HG03175 (cell line): Measurements from ENCODE around the gene ABHD12.

ENCODE experiments used
- ATAC-seq: cut with Tn5 transposase; IDR thresholded peaks from one replicate; pipeline ENCODE4 v1.9.1; 2021; ENCODE audit warnings: mild to moderate bottlenecking, moderate library complexity; ENCODE audit not compliant: unreplicated experiment

Gene ABHD12

DNA sequence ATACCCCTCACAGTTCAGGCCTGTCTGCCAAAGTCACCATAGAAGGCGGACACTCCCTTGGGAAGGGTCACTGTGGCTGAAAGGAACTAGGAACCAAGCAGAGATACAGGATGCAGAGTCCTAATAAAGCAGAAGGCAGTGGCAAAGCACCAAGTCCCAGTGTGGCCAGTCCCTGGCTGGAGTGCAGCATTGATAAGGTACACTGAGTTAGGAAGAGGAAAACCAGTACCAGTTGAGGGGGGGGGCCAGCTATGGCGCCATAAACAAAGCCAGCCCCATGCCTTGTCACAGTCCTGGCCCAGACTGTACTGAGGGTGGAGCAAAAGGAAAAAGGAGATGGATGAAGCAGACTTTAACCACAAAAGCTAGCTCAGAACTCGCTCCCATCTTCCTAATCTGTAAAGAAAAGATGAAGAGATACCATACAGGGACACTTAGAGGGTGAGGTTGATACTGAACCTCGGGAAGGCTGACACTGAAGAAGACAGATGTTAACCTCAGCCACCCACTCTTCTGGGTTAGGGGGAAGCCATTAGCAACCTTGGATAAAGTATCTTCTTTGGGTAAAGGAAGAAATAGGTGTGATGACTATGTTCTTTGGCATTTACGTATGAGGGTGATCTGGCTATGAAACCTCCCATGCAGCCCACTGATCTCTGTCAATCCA is 7.8 kb downstream of the ABHD12 start:
- ATAC-seq, result no peak

DNA sequence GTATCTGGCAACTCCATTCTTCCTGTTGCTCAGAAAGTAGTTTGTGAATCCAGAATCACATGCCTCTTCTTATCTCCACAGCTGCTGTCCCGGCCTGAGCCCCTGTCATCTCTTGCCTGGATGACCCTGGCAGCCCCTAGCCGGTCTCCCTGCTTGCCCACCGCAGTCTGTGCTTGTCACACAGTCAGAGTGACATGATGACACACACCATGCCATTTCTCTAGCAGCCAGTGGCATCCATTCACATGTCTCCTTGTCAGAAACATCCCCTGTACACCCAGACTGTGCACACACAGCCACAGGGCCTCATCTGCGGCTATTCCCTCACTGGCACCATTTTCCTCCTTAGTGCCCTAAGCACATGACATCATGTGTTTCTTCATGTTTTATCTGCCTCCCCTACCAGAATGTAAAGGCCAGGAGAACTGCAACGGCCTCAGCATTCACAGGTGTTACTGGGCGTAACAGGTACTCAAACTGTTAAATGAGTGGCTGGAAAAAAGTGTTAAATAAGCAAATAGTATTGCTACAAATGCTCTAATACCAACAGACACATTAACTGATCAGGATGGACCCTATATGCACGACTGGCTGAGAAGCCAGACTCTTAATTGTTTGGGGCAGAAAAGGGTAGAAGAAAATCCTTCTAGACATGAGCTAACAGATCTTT is 9.6 kb downstream of the ABHD12 start:
- ATAC-seq, result no peak

DNA sequence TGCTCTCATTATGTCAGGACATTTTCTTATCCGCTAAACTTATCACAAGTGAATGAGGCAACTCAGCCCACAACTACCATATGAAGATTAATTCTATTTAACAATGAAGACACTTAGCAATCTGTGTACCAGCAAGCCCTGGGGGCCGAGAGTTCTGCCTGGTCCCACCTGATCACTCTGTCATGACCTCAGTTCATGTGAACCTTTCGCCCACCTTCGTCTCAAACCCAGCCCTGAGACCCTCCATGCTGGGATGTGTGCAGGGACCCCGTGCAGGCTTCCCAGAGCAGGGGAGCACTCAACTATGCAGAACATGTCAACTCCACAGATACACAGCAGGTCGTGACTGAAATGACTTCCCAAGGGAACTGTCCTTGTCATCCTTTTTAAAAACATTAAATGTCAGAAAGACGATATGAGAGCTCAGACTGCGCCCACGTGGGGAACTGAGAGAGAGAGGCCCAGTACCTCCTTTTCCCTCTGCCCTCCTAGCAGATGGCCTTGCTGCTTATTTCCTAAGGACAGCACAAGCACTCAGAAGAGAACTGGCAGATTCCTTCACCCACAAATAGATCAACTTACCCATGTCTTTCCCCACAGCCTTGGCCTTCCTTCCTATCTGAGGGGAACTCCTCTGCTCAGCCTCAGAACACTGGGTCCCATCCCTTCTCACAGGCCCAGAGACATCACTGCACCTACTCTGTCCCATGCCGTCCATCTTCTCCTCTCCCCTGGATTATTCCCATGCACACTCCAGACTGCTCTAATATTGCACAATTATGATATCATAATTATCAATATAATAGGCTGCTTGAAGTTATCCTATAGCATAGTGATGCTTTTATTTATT is 11.5 kb downstream of the ABHD12 start:
- no peak for ATAC-seq

DNA sequence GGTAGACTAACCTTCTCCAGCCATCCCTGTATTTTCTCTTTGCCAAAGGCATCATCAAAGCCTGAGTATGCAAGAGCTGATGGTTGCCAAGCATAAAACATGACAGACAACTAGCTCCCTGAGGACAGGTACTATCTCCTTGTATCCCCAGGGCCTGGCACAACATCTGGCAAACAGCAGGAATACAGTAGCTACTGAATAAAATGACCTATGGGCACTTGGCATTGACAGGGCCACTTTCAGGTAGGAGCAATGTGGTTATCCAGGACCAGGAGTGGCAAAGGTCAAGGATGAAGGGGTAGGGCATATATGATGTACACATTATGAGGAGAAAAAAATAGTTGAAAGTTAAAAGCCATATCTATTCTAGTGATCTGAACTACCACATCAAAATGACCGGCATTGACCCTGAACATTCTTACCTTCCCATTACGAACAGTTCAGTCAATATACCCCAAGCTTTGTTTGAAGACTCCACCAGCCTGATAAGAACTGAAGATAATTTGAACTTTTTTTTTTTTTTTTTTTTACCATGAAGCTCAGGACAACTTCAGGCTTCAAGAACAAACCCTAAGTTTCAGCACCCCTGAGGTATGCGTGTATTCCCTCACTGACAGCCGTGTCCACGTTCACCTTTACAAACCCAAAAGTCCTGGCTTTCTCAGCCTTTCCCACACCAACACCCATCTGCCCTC is 12.3 kb downstream of the ABHD12 start:
- ATAC-seq, result no peak

DNA sequence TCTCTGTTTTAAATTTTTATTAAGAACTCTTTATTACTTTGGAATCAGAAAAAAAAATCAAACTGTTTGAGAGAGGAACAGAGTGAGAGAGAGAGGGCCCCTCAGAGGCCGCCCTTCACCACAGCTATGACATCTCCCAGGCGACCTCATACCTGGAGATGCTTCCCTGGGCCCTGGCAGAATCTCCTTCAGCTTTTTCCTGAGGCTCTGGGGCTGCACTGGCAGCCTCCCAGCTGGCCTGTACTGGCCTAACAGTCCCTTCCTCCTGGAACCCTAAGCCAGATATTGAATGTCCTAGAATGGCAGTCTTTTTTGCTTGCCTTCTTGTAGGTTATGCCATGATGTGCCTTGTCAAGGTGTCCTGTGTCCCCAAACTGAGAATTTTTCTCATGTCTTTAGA is 13.7 kb downstream of the ABHD12 start:
- ATAC-seq, result no peak

DNA sequence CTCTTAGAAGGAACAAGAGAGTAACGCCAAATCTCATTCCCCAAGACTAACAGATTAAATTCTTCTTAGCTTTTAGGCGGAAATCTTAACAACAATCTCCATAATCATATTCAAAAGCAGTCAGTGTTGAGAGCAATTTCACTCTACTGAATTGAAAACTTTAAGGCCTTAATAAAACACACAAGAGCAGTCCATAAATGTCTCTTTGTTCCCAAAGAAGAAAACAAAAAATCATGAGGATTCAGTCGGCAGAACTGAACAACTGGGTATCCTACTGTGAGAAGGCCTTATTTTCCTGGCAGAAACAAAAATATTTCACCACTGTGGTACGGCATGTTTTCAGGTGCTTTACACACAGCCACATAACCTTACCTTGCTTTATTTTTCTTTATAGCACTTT is 14.4 kb downstream of the ABHD12 start:
- ATAC-seq, result no peak

DNA sequence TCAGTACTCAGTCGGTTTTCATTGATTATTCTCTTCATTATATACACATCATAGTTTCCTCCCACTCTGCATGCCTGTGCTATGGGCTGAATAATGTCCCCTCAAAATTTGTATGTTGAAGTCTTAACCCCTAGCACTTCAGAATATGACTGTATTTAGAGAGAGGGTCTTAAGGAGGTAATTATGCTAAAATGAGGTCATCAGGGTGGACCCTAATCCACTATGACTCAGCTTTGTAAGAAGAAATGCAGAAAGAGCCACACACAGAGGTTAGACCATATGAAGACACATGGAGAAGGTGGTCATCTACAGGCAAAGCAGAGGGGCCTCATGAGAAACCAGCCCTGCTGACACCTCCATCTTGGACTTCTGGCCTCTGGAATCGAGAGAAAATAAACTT is 15.8 kb downstream of the ABHD12 start:
- ATAC-seq, result no peak

DNA sequence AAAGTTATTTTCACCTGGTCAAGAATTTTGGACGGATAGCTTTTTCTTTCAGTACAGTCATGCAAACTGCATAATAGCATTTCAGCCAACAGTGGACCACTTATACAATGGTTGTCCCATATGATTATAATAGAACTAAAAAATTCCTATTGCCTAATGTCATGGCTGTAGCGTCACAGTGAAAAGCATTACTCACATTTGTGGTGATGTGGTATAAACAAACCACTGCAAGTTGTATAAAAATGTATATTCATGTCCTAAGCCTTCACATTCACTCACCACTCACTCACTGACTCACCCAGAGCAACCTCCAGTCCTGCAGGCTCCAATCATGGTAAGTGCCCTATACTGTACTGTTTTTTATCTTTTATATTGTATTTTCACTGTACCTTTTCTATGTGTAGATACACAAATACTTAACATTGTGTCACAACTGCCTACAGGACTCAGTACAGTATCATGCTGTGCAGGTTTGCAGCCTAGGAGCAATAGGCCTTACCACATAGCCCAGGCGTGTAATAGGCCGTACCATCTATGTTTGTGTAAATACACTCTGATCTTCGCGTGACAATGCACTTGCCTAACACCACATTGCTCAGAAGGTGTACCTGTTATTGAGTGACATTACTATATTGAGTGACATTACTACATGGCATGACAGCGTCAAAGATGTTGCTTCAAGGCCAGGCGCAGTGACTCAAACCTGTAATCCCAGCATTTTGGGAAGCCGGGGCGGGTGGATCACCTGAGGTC is 17.9 kb downstream of the ABHD12 start:
- no peak for ATAC-seq

DNA sequence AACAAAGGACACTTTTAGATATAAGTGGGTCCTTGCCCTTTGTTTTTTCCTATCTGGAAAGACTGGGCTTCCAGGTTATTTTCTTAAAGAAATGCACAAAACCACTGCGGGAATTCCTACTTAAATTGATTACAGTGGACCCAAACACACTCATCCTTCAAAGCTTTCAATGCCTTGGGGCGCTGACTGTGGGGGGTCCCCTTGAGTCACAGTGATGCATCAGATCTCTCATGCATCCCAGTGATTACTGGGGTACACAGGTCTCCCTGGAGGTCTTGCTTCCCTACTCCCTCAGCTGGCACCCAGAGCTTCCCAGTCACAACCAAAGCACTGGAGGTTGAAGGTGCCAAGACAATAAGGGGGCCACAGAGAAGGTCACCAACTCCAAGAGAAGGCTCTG is 20.7 kb downstream of the ABHD12 start:
- ATAC-seq, result no peak

DNA sequence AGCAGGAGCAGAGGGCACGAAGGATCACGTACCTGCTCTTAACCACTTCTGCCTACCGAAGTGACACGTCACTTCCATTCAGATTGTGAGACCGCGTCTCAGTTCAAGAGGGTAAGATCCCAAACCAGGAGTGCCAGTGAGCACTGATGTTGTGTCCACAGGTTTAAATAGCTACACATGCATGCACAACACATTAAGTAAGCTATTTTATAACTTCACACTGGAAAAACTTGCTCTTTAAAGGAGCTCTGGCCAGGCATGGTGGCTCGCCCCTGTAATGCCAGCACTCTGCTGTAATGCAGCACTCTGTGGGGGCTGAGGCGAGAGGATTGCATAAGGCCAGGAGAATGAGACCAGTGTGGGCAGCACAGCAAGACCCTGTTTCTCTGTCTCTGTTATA is 21.1 kb downstream of the ABHD12 start:
- no peak for ATAC-seq

DNA sequence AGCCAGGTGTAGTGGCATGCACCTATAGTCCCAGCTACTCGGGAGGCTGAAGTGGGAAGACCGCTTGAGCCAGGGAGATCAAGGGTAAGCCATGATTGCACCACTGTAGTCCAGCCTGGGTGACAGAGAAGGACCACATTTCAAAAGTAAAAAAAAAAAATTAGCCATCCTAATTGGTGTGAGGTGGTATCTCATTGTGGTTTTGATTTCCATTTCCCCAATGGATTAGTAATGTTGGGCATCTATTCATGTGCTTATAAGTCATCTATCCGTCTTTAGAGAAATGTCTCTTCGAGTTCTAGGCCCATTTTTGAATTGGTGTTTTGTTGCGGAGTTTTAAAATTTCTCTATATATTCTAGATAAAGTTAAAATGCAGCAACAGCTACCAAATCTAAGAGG is 21.7 kb downstream of the ABHD12 start:
- ATAC-seq, result no peak

DNA sequence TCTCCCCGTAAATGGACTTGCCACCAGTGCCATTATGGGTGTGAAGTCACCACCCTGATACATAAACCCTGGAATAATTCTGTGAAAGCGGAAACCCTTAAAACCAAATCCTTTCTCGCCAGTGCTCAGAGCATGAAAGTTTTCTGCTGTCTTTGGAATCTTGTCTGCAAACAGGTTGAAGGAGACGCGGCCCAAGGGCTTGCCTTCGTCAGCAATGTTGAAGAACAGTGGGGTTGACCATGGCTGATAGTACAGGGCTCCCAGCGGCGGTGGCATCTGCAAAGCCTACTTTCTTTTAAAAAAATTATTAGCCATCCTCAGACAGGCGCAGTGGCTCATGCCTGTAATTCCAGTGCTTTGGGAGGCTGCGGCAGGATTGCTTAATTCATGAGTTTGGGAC is 22.1 kb downstream of the ABHD12 start:
- ATAC-seq, result no peak

DNA sequence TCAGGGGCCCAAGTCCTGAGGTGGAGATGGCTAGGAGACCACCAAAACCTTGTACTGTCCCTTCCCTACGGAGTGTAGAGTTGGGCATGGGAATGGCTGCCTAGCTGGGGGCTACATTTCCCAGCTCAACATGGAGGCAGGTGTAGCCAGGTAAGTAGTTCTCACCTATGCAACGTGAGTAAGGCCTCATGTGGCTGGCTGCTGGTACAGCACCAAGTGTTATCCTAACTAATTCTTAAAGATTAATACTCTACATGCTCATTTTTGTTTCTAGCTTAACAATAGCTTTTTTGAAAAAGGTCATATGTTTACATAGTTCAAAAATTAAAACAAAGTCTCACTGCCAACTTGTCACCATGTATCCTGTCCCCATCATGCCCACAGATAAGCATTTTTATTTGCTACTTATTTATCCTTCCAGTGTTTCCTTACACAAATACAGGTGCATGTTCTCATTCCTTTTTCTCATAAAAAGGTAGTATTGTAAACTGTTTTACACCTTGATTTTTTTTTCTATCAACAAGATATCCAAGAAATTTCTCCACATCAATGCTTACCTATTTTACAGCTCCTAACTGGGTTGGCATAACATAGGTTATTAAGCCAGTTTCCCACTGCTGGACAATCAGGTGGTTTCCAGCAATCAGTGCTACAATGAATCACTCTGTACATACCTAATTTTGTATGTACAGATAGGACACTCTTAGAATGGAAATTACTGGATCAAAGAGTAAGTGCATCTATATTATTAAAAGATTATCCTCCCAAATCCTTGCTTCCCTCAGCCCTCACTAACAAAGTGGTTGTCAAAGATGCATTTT is 25.5 kb downstream of the ABHD12 start:
- no peak for ATAC-seq

DNA sequence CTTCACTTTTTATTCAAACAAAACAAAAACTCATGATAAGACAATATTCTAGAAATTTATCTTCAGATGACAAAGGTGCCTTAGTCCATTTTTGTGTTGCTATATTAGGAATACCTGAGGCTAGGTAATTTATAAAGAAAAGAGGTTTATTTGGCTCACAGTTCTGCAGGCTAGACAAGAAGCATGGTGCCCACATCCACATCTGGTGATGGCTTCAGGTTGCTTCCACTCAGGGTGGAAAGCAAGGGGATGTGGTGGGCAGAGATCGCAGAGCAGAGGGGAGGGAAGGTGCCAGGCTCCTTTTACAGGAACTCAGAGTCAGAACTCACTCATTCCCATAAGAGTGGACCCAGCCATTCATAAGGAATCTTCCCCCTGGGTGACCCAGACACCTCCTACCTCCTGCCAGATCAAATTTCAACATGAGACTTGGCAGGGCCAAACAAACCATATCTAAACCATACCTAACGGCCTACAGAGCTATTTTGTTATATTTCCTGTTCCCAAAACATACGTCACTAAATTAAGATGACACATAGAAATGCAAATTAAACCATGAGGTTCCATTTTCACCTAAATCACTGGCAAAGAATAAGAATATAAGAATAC is 26.4 kb downstream of the ABHD12 start:
- ATAC-seq, result no peak

DNA sequence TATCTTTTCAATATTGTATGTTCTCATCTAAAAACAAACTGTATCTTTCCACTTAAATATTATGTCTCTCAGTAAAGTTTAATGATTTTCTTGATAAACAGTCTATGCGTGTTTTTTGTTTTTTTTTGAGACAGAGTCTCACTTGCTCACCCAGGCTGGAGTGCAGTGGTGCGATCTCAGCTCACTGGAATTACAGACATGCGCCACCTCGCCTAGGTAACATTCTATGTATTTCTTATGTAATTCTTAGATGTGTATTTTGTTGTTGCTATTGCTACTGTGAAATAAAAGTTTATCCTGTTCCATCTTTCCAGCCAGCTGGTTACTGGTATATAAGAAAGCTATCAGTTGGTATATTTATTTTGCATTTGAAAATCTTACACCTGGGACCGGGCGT is 29.4 kb downstream of the ABHD12 start:
- no peak for ATAC-seq

DNA sequence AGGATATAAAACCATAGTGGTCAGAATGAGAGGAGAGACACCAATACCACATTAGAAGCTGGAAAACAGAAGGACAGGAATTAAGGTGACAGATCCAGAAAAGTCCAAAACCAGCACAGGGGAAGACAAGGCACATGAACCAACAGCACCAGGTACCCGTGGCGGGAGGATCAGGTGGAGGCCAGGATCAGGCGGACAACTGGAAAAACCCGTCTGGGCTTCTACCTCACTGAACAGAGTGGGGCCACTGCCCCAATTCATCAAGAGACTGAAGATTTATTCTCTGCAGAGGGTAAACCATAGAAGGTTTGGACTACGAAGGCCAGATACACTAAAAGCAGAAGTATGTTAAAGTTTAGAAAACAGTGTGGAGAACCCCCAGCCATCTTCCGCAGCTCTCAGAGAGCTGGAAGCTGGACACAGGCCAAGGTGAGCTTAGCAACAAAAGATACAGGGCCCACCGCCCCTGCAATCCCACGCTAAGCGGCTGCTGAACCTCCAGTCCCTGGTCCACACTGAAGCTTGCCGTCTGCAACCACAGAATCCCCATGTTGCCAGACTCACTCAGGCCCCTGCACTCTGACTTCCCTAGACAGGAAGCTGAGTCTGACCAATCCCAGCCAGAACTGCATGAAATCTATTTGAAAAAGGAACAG is 29.9 kb downstream of the ABHD12 start:
- no peak for ATAC-seq

DNA sequence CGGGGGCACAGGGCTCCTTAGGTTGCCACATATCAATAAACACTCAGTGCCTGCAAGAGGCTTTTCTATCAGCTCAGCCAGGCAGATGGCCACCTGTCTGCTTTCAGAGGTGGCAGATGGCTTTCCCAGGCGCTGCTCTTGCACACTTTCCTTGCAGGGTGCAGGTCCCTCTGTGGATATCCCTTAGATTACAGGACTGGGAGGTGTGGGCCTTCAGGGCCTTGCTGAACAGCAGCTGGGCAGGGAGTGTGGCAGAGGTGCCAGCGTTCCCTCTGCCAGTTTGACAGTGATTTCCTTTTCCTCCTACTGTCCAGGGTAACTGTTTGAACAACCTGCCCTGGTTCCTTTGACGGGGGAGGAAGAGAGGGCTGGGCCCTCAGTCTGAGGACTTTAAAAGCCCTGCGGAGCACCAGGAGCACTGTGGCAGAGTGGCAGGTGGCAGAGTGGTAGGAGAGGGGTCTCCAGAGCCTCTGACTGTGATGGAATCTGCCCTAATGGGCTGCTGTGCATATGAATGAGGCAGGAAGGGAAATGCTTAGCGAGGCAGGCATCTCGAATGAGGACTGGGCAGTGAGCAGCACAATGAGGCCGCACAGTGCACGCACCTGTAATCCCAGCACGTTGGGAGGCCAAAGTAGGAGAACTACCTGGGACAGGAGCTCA is 34.2 kb downstream of the ABHD12 start:
- no peak for ATAC-seq

DNA sequence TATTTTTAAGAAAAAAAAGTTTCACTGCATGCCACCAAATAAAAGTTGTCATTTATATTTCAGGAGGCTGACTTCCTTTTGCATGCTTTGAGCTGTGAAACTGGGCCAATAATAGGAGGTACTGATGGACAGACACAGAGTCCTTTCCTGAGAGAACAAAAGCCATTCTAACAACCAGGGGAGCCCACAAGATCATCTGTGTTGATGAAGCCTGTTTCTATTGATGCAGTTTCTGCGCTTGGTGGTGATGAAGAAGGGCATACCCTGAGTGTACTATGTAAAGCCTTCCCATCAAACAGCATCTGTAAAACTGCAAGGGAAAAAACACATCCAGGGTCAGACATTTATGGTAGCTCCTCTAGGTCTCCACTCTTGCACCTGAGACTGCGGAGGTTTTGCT is 34.8 kb downstream of the ABHD12 start:
- no peak for ATAC-seq
